OCI-LY7 (cell line): ENCODE results near the gene DYRK2.

Experiments
- EZH2phosphoT487 ChIP-seq: fragments of 200-600 bp; sonication (generic); IDR thresholded peaks from 2 replicates; pipeline ENCODE4 v1.6.1; 2018; ENCODE audit warnings: low read depth, borderline replicate concordance, mild to moderate bottlenecking, mixed run types, antibody characterized with exemption, low read length, moderate library complexity, mixed read lengths
- TF ChIP-seq, protein P1 (sequence below): fragments of 200-600 bp; sonication (generic); conservative IDR thresholded peaks from 2 replicates; pipeline ENCODE4 v1.5.1; 2014; ENCODE audit warnings: mild to moderate bottlenecking, antibody characterized with exemption, low read length, moderate library complexity, mixed read lengths

DNA sequence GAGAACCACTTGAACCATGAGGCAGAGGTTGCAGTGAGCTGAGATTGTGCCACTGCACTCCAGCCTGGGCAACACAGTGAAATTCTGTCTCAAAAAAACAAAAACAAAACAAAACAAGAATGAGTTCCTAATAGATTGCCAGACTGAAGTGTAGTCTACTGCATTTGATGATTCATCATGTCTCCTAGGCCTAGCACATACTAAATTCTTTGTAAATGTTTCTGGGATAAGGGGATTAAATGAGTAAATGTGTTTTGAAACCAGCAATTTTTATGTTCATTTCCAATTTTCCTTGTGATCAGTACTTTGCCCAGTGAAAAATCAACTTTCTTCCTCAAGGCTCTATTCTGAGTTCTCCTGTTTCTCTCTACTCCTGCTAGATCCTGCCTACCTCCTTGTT, 2.9 kb upstream of the DYRK2 start:
- no peak for TF ChIP-seq EZH2phosphoT487
- TF ChIP-seq, protein P1, sequence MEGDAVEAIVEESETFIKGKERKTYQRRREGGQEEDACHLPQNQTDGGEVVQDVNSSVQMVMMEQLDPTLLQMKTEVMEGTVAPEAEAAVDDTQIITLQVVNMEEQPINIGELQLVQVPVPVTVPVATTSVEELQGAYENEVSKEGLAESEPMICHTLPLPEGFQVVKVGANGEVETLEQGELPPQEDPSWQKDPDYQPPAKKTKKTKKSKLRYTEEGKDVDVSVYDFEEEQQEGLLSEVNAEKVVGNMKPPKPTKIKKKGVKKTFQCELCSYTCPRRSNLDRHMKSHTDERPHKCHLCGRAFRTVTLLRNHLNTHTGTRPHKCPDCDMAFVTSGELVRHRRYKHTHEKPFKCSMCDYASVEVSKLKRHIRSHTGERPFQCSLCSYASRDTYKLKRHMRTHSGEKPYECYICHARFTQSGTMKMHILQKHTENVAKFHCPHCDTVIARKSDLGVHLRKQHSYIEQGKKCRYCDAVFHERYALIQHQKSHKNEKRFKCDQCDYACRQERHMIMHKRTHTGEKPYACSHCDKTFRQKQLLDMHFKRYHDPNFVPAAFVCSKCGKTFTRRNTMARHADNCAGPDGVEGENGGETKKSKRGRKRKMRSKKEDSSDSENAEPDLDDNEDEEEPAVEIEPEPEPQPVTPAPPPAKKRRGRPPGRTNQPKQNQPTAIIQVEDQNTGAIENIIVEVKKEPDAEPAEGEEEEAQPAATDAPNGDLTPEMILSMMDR, result no peak
